Measurements from ENCODE around the gene FGD1. TPM values are rescaled to one million over a fixed set of nuclear protein-coding genes. Genes with fewer than 3 reads are reported as not detected.

Gene FGD1
- total and polyA plus RNA-seq, 2 donors (not counting 3 experiments of a cell fraction or from before 2014, with no cell fraction given) = 6.3 to 19.6 TPM

DNA sequence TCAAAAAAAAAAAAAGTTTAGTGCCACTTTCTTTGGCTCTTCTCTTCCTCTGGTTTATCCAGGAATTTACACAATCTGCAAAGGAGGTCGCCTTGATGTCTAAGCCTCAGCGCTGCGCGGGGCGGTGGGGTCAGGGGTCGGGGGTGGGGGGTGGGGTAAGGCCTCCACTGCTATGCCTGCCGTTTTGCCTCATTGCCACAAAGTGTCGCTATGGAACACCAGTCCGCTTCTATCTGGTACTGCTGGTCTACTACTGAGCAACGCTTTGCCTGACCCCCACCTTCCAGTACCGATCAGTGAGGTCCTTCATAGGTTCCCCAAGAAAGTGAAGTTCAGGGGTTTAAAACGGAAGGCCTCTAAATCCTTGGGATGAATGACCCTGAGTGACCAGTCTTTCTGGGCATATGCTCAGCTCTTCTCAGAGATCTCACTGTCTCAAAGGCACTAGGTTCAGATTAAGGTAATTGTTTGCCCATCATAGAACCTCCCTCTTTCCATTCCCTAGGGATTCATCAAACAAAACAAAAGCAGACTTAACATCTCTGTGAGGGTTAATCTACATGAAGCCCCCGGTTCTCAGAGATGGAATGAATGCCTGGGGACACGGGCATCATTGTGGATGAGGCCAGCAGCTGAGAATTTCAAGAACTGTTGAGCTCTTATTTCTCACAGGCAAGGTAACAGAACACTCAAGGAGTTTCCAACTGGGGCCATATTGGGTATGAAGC lies 72.7 kb downstream of the FGD1 start:
- CTCF ChIA-PET = interaction anchor here (1.0 kb wide), 1 partner anchor 37 kb away, joined by 4 read pairs; no protein-coding TSS in a partner anchor
- peak; percentile 82 for FAIRE-seq
- BruUV-seq (replicated peaks) = no TSS peak

GRCh38 chrX:54422168-54422567 lies 73.9 kb downstream of the FGD1 start:
- dilution Hi-C loops (cut with MboI; ENCODE audit: extremely low pct_ligation_motif_present, low sequenced_read_pairs) (no loop called here), intact Hi-C loops (cut with micrococcal nuclease) (loop anchor here (2.0 to 5.0 kb wide), 2 partner anchors 365 to 635 kb away; no protein-coding TSS in a partner anchor)
- Histone ChIP-seq H3K4me1 (ENCODE audit: control insufficient read depth, extremely low read depth, insufficient read depth, low read length) (no peaks in the 10 kb centered on the region), H3K79me2 (ENCODE audit: control insufficient read depth, insufficient read depth, low read length) (no peaks in the 10 kb centered on the region), H3K9ac (replicated peaks; ENCODE audit: extremely low read depth, insufficient read depth, low read length) (no peak overlapping the region), H3K9me1 (replicated peaks; ENCODE audit: control insufficient read depth, extremely low read depth, insufficient read depth, low read length) (no peaks in the 10 kb centered on the region), H4K20me1 (replicated peaks; ENCODE audit: control insufficient read depth, extremely low read depth, insufficient read depth, low read length) (no peaks in the 10 kb centered on the region), H2AFZ (ENCODE audit: low read depth, low read length) (no peak overlapping the region), H3K9me3 (replicated peaks; ENCODE audit: control insufficient read depth, insufficient read depth, low read length) (no peaks in the 10 kb centered on the region), H3K4me2 (ENCODE audit: insufficient read depth, low read length) (no peak overlapping the region), H3K27me3 (ENCODE audit: control insufficient read depth in 2 of 2, insufficient read depth in 2 of 2, low read length in 2 of 2) (no peaks in the 10 kb centered on the region), H3K27ac (ENCODE audit: insufficient read depth, low read depth, low read length) (no peak overlapping the region), H3K36me3 (ENCODE audit: control insufficient read depth in 2 of 2, extremely low read depth in 1 of 2, insufficient read depth in 2 of 2, low read length in 2 of 2) (no peaks in the 10 kb centered on the region), H3K4me3 (replicated peaks in 1 of 3; ENCODE audit: insufficient read depth in 1 of 3, low read depth in 1 of 3, low read length in 3 of 3) (no peak overlapping the region)
- no TSS peak for BruUV-seq (replicated peaks)
- ChIA-PET POLR2A (no interaction called here), CTCF (no interaction called here)
- FAIRE-seq (no peak), DNase-seq (ENCODE audit: low read depth, low spot score) (no peak)
- no peak for TF ChIP-seq JUN (IDR thresholded peaks at IDR 0.05; ENCODE audit: borderline replicate concordance, insufficient read depth, insufficient read length, low read depth)

More for the DNA sequence above, 72.7 kb downstream of the FGD1 start:
- H2AFZ ChIP-seq (ENCODE audit: low read depth, low read length) = no peak overlapping the region
- H3K9me3 ChIP-seq (replicated peaks; ENCODE audit: control insufficient read depth, insufficient read depth, low read length) = no peaks in the 10 kb centered on the region
- no peaks in the 10 kb centered on the region for H3K27me3 ChIP-seq (ENCODE audit: control insufficient read depth in 2 of 2, insufficient read depth in 2 of 2, low read length in 2 of 2)
- intact Hi-C loops (cut with micrococcal nuclease) = loop anchor here (2.0 to 5.0 kb wide), 2 partner anchors 364 to 633 kb away; no protein-coding TSS in a partner anchor
- POLR2A ChIA-PET = no interaction called here
- H3K27ac ChIP-seq (ENCODE audit: insufficient read depth, low read depth, low read length) = no peak overlapping the region
- peak; percentile 1 for DNase-seq (ENCODE audit: low read depth, low spot score)
- no peaks in the 10 kb centered on the region for H3K79me2 ChIP-seq (ENCODE audit: control insufficient read depth, insufficient read depth, low read length)
- no peaks in the 10 kb centered on the region for H3K36me3 ChIP-seq (ENCODE audit: control insufficient read depth in 2 of 2, extremely low read depth in 1 of 2, insufficient read depth in 2 of 2, low read length in 2 of 2)
- dilution Hi-C loops (cut with MboI; ENCODE audit: extremely low pct_ligation_motif_present, low sequenced_read_pairs) = no loop called here
- H3K4me3 ChIP-seq (replicated peaks in 1 of 3; ENCODE audit: insufficient read depth in 1 of 3, low read depth in 1 of 3, low read length in 3 of 3) = no peak overlapping the region
- no peak overlapping the region for H3K9ac ChIP-seq (replicated peaks; ENCODE audit: extremely low read depth, insufficient read depth, low read length)
- H3K9me1 ChIP-seq (replicated peaks; ENCODE audit: control insufficient read depth, extremely low read depth, insufficient read depth, low read length) = no peaks in the 10 kb centered on the region
- TF ChIP-seq GATA2 (IDR thresholded peaks at IDR 0.05; ENCODE audit: insufficient read depth, insufficient read length, low read depth, low read length) (no peak), POLR2A (IDR thresholded peaks at IDR 0.05; ENCODE audit: low read depth, low read length) (no peak), JUN (IDR thresholded peaks at IDR 0.05; ENCODE audit: borderline replicate concordance, insufficient read depth, insufficient read length, low read depth) (no peak), MYC (IDR thresholded peaks at IDR 0.05; ENCODE audit: low read depth, low read length) (no peak)
- no peak overlapping the region for H3K4me2 ChIP-seq (ENCODE audit: insufficient read depth, low read length)
- H3K4me1 ChIP-seq (ENCODE audit: control insufficient read depth, extremely low read depth, insufficient read depth, low read length) = no peaks in the 10 kb centered on the region
- no peaks in the 10 kb centered on the region for H4K20me1 ChIP-seq (replicated peaks; ENCODE audit: control insufficient read depth, extremely low read depth, insufficient read depth, low read length)

Measured in endothelial cell of umbilical vein (primary cell).